CD1c-positive myeloid dendritic cell (primary cell): ENCODE measurements around the gene ANKRD22.

Experiments
- DNase-seq: peaks from one replicate; pipeline ENCODE4 v3.0.0-alpha.2; 2016; ENCODE audit errors: extremely low spot score

The ANKRD22 gene

GRCh38 chr10:88800152-88801125, 51.2 kb downstream of the ANKRD22 start:
- no peak for DNase-seq

DNA sequence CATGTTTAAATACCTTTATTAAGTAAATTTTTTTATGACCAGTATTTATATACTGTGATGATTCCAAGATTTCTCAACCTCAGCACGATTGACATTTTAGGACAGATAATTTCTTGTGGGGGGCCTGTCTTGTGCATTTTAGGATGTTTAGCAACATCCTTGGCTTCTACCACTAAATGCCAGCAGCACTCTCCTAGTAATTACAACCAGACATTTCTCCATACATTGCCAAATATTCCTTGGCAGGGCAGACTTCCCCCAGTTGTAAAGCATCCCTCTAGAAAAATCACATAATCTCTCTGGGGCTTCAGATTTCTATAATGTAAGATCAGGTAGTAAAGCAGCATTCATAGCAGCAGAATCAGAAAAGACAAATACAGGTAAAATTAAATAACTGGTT, 56.9 kb downstream of the ANKRD22 start:
- DNase-seq, result no peak

- DNase-seq, result peak; percentile 22
These were observed 57.8 kb downstream of the ANKRD22 start for GRCh38 chr10:88793712-88794299.

- DNase-seq, result peak; percentile 86
These were observed 59.0 kb downstream of the ANKRD22 start for GRCh38 chr10:88792661-88793060.

GRCh38 chr10:88791924-88792323, 59.7 kb downstream of the ANKRD22 start:
- DNase-seq, result peak; percentile 5

GRCh38 chr10:88788924-88789323, 62.7 kb downstream of the ANKRD22 start:
- DNase-seq, result no peak

- no peak for DNase-seq
These were observed 64.2 kb downstream of the ANKRD22 start for GRCh38 chr10:88787463-88787862.

DNA sequence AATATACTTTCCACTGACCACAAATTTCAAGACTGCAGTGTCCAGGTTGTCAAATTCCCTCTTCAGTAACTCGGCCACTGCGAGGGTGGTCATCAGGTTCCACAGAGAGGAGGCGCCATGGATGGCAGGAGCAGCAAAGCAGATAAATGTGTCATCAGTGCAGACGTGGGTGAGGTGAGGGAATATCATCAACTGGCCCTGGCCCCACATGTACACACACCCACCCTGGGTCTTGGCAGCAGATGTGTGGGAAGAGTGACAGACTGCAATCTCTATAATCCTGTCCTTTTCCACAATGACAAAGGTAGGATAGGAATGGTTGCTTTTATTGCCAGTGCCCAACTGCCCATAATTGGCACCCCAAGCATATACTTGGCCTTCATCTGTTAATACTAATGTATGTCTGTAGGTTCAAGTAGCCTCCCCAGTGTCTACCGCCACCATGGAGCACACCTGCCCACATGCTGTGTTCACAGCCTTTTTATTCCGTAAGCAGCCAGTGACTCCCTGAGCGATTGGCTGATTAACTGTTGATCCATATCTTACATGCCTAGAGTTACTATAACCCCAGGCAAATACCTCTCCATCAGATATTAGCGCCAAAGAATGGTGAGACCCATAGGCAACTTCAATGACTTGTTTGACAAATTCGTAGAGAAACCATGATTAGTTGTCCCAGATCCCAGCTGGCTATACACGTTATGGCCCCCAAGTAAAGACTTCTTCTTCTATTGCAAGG, 65.4 kb downstream of the ANKRD22 start:
- no peak for DNase-seq

DNA sequence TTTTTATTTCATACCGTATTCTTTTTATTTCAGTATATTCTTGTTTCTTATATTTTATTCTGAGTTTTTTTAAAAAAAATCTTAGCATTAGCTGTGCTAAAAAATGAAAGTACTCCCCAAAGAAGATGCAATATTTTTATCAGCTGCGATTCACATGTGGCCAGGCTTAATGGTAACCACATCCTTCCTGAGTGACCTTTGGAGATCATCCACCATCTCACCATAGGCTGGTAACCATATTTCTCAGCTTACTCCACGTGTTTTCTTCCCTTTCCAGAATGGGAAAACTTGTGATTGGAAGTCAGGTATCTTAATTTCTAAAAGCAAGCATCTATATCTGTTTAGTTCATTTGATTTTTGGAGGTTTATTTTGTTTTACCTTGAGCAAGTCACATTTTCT, 67.9 kb downstream of the ANKRD22 start:
- no peak for DNase-seq

GRCh38 chr10:88782222-88782621, 69.4 kb downstream of the ANKRD22 start:
- no peak for DNase-seq

DNA sequence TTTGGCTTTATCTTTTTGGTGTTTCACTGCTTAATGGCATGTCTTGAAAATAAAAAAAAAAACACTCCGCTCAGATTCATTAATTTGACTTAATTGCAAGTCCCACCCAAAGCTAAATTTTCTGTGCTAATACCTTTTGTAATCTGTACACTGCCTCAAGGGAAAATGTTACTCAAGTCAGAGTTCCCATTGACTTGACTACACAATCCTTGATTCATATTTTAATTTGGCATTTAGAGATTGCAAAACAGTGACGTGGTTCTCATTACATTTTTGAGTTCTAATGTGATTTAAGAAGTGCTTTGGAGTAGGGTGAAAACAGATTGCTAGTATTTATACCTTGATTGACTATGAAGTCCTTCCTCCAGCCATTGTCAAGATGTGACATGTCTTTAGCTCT, 70.4 kb downstream of the ANKRD22 start:
- DNase-seq, result no peak
